OCI-LY7 (cell line): Measurements from ENCODE around the gene CLTCL1. TPM values are rescaled to one million over a fixed set of nuclear protein-coding genes. Genes with fewer than 3 reads are reported as not detected.

Experiments
- BruUV-seq: library from RNA; stranded (reverse); fragments of 400-500 nt; replicated peaks from 2 replicates; lab custom pipeline; 2021; lab: Mats Ljungman, UMichigan
- CTCF ChIA-PET: fragments of 300-600 bp; sonication (Branson Sonifier 250); formaldehyde crosslinking; loops from one replicate; lab custom pipeline; 2022; ENCODE audit warnings: antibody characterized with exemption; ENCODE audit not compliant: unreplicated experiment; lab: Charles Lee
- POLR2A ChIA-PET: fragments of 300-600 bp; sonication (Branson Sonifier 250); formaldehyde crosslinking; loops from one replicate; lab custom pipeline; 2022; ENCODE audit warnings: antibody characterized with exemption; lab: Charles Lee
- DNase-seq: peaks from one replicate; pipeline ENCODE4 v3.0.0-alpha.2; 2015; ENCODE audit warnings: low spot score
- H2AFZ ChIP-seq: fragments of 200-600 bp; sonication (generic), shearing (Covaris generic); 2 replicates; pipeline ENCODE4 v1.6.1; 2014; ENCODE audit warnings: mild to moderate bottlenecking, antibody characterized with exemption, low read length, moderate library complexity
- H3K27ac ChIP-seq: fragments of 200-600 bp; sonication (generic); 2 replicates; pipeline ENCODE4 v1.5.1; 2014; ENCODE audit warnings: mixed run types, low read depth, mild to moderate bottlenecking, moderate library complexity, low read length, inconsistent platforms; ENCODE audit not compliant: poor library complexity, severe bottlenecking
- H3K36me3 ChIP-seq: fragments of 200-600 bp; sonication (generic); 2 replicates; pipeline ENCODE4 v1.6.1; 2014; ENCODE audit warnings: mild to moderate bottlenecking, antibody characterized with exemption, low read length, moderate library complexity, mixed read lengths; ENCODE audit not compliant: insufficient read depth
- H3K4me1 ChIP-seq: fragments of 200-600 bp; sonication (generic); 2 replicates; pipeline ENCODE4 v1.5.1; 2014; ENCODE audit warnings: mild to moderate bottlenecking, low read length; ENCODE audit not compliant: insufficient read depth, poor library complexity, severe bottlenecking
- H3K4me2 ChIP-seq: fragments of 200-600 bp; sonication (generic); 2 replicates; pipeline ENCODE4 v1.6.1; 2014; ENCODE audit warnings: mild to moderate bottlenecking, low read length
- H3K4me3 ChIP-seq: fragments of 200-600 bp; sonication (generic); 2 replicates; pipeline ENCODE4 v1.5.1; 2014; ENCODE audit warnings: mild to moderate bottlenecking, low read depth, low read length; ENCODE audit not compliant: poor library complexity, severe bottlenecking
- H3K79me2 ChIP-seq: fragments of 200-600 bp; sonication (generic); 2 replicates; pipeline ENCODE4 v1.6.1; 2016; ENCODE audit warnings: low read depth, mild to moderate bottlenecking, low read length, moderate library complexity, mixed read lengths; ENCODE audit not compliant: insufficient read depth
- H3K9me2 ChIP-seq: fragments of 200-600 bp; sonication (generic); 2 replicates; pipeline ENCODE4 v1.6.1; 2016; ENCODE audit warnings: mild to moderate bottlenecking, low read length, mixed read lengths; ENCODE audit not compliant: insufficient read depth
- H3K9me3 ChIP-seq: fragments of 200-600 bp; sonication (generic); 2 replicates; pipeline ENCODE4 v1.6.1; 2014; ENCODE audit warnings: mild to moderate bottlenecking, mixed run types, low read length, mixed read lengths
- H4K20me1 ChIP-seq: fragments of 200-600 bp; sonication (generic); 2 replicates; pipeline ENCODE4 v1.6.1; 2014; ENCODE audit warnings: mild to moderate bottlenecking, antibody characterized with exemption, low read length, moderate library complexity, mixed read lengths; ENCODE audit not compliant: insufficient read depth
- CTCF ChIP-seq: fragments of 200-600 bp; sonication (generic); conservative IDR thresholded peaks from 2 replicates; pipeline ENCODE4 v1.5.1; 2014; ENCODE audit warnings: mild to moderate bottlenecking, antibody characterized with exemption, low read length, moderate library complexity, mixed read lengths
- EZH2phosphoT487 ChIP-seq: fragments of 200-600 bp; sonication (generic); IDR thresholded peaks from 2 replicates; pipeline ENCODE4 v1.6.1; 2018; ENCODE audit warnings: low read depth, borderline replicate concordance, mild to moderate bottlenecking, mixed run types, antibody characterized with exemption, low read length, moderate library complexity, mixed read lengths
- intact Hi-C: fragments of 100-400 bp; cut with micrococcal nuclease; formaldehyde crosslinking; loops from one replicate; pipeline ENCODE4 v1.10.0; 2022; ENCODE audit not compliant: unreplicated experiment
- total RNA-seq, 2 experiments: library from RNA; depleted of rRNA in 1 of 2; stranded (reverse); fragments of >200 nt in 1 of 2; shearing (Covaris generic) in 1 of 2; gene quantifications; 2 replicates each; pipeline ENCODE4 v1.2.3, GENCODE V29; 2014 to 2022

The CLTCL1 gene
- total RNA-seq, 2 experiments from 2014 or later, result 0.44 to 0.99 TPM

GRCh38 chr22:19215360-19215759, 76.2 kb downstream of the CLTCL1 start:
- no peak overlapping the region for H3K4me2 ChIP-seq
- no peaks in the 10 kb centered on the region for H3K79me2 ChIP-seq
- no peak overlapping the region for H3K27ac ChIP-seq
- H3K4me3 ChIP-seq, result no peak overlapping the region
- no peak for DNase-seq
- intact Hi-C loops, result no loop called here
- H3K9me3 ChIP-seq, result no peaks in the 10 kb centered on the region
- BruUV-seq, result no TSS peak
- ChIA-PET POLR2A (no interaction called here), CTCF (no interaction called here)
- no peak for TF ChIP-seq CTCF
- no peak for TF ChIP-seq EZH2phosphoT487
- H2AFZ ChIP-seq, result no peak overlapping the region
- no peaks in the 10 kb centered on the region for H4K20me1 ChIP-seq
- no peaks in the 10 kb centered on the region for H3K9me2 ChIP-seq
- H3K4me1 ChIP-seq, result peaks cover 39% of the 10 kb centered on the region
- H3K36me3 ChIP-seq, result no peaks in the 10 kb centered on the region

GRCh38 chr22:19214078-19214473, 77.4 kb downstream of the CLTCL1 start:
- H3K9me3 ChIP-seq, result no peaks in the 10 kb centered on the region
- POLR2A ChIA-PET, result interaction anchor here (0.7 kb wide), 1 partner anchor 68 kb away, joined by 5 read pairs; no protein-coding TSS in a partner anchor
- H3K27ac ChIP-seq, result no peak overlapping the region
- no peak overlapping the region for H3K4me2 ChIP-seq
- no peaks in the 10 kb centered on the region for H3K36me3 ChIP-seq
- TF ChIP-seq EZH2phosphoT487 (no peak), CTCF (no peak)
- CTCF ChIA-PET, result no interaction called here
- no peak overlapping the region for H2AFZ ChIP-seq
- no peak for DNase-seq
- intact Hi-C loops, result no loop called here
- no peaks in the 10 kb centered on the region for H3K79me2 ChIP-seq
- no peak overlapping the region for H3K4me3 ChIP-seq
- H4K20me1 ChIP-seq, result no peaks in the 10 kb centered on the region
- BruUV-seq, result no TSS peak
- H3K9me2 ChIP-seq, result no peaks in the 10 kb centered on the region
- peaks cover 39% of the 10 kb centered on the region for H3K4me1 ChIP-seq

GRCh38 chr22:19213442-19214077, 78.0 kb downstream of the CLTCL1 start:
- BruUV-seq, result no TSS peak
- no peaks in the 10 kb centered on the region for H3K9me3 ChIP-seq
- ChIA-PET CTCF (no interaction called here), POLR2A (no interaction called here)
- H3K4me1 ChIP-seq, result peaks cover 38% of the 10 kb centered on the region
- no peaks in the 10 kb centered on the region for H3K36me3 ChIP-seq
- no peaks in the 10 kb centered on the region for H3K9me2 ChIP-seq
- TF ChIP-seq EZH2phosphoT487, result no peak
- no peak for TF ChIP-seq CTCF
- no peak overlapping the region for H3K27ac ChIP-seq
- no peaks in the 10 kb centered on the region for H3K79me2 ChIP-seq
- H2AFZ ChIP-seq, result peak overlapping the region; percentile 55; the same call in 1 of the 2 replicates
- H3K4me3 ChIP-seq, result no peak overlapping the region
- DNase-seq, result no peak
- intact Hi-C loops, result no loop called here
- H4K20me1 ChIP-seq, result no peaks in the 10 kb centered on the region
- H3K4me2 ChIP-seq, result peak overlapping the region; percentile 30; the same call in 1 of the 2 replicates
